Measurements from ENCODE around the gene NFE2L2.

GRCh38 chr2:177204417-177204816, 60.1 kb downstream of the NFE2L2 start:
- no peak for TF ChIP-seq POLR2A (IDR thresholded peaks at IDR 0.05)
- TF ChIP-seq CTCF (IDR thresholded peaks at IDR 0.05), result no peak
